Liver (tissue), 9 donors: ENCODE measurements around the gene PBX4. TPM values are rescaled to one million over a fixed set of nuclear protein-coding genes. Genes with fewer than 3 reads are reported as not detected.

Experiments
- DNase-seq: peaks from one replicate; pipeline ENCODE4 v3.0.0-alpha.2; 2017; ENCODE audit warnings: low spot score
- H3K27ac ChIP-seq, 2 donors: one replicate each; pipeline ENCODE4 v1.7.0; 2013; ENCODE audit warnings: inconsistent platforms in 2 of 2, low read length in 2 of 2, control low read depth in 1 of 2, low read depth in 1 of 2, mild to moderate bottlenecking in 1 of 2
- H3K27me3 ChIP-seq, 4 donors: one replicate each; pipeline versions ENCODE4 v1.6.1 to v1.7.0; 2013; ENCODE audit warnings: low read length in 3 of 4, inconsistent platforms in 1 of 4, mild to moderate bottlenecking in 1 of 4, moderate library complexity in 1 of 4; ENCODE audit not compliant: control insufficient read depth in 4 of 4, insufficient read depth in 4 of 4
- H3K36me3 ChIP-seq, 4 donors: one replicate each; pipeline versions ENCODE4 v1.6.1 to v1.7.0; 2013; ENCODE audit warnings: low read length in 3 of 4, mild to moderate bottlenecking in 3 of 4, low read depth in 1 of 4, moderate library complexity in 1 of 4; ENCODE audit not compliant: control insufficient read depth in 4 of 4, insufficient read depth in 3 of 4
- H3K4me1 ChIP-seq, 4 donors: one replicate each; pipeline versions ENCODE4 v1.6.1 to v1.7.0; 2013; ENCODE audit warnings: low read length in 3 of 4, mild to moderate bottlenecking in 3 of 4, moderate library complexity in 1 of 4; ENCODE audit not compliant: control insufficient read depth in 4 of 4, insufficient read depth in 4 of 4
- H3K4me3 ChIP-seq, 3 donors: one replicate each; pipeline versions ENCODE4 v1.6.1 to v1.7.0; 2013; ENCODE audit warnings: low read length in 3 of 3, control low read depth in 1 of 3, low read depth in 1 of 3, mild to moderate bottlenecking in 1 of 3
- H3K9ac ChIP-seq, 2 donors: one replicate each; pipeline ENCODE4 v1.7.0; 2013; ENCODE audit warnings: low read length in 2 of 2, mild to moderate bottlenecking in 2 of 2, moderate library complexity in 2 of 2, control low read depth in 1 of 2, low read depth in 1 of 2
- H3K9me3 ChIP-seq, 4 donors: one replicate each; pipeline versions ENCODE4 v1.6.1 to v1.7.0; 2013; ENCODE audit warnings: low read length in 3 of 4; ENCODE audit not compliant: control insufficient read depth in 4 of 4
- ATF3 ChIP-seq: IDR thresholded peaks from 2 replicates; pipeline ENCODE4 v1.6.1; 2016; ENCODE audit warnings: antibody characterized with exemption
- CTCF ChIP-seq: fragments of 150-350 bp; IDR thresholded peaks from 2 replicates; pipeline ENCODE4 v1.5.1; 2017; ENCODE audit warnings: improper control_type of control experiment, low read depth, low read length; ENCODE audit not compliant: missing input control
- EGR1 ChIP-seq, 2 donors: IDR thresholded peaks; 2 replicates each; pipeline ENCODE4 v1.6.1; 2016 to 2018; ENCODE audit warnings: antibody characterized with exemption in 2 of 2, low read depth in 2 of 2
- FOXA1 ChIP-seq: IDR thresholded peaks from 2 replicates; pipeline ENCODE4 v1.6.1; 2016; ENCODE audit warnings: antibody characterized with exemption
- FOXA2 ChIP-seq: IDR thresholded peaks from 2 replicates; pipeline ENCODE4 v1.6.1; 2016; ENCODE audit warnings: antibody characterized with exemption
- GABPA ChIP-seq, 2 donors: IDR thresholded peaks in 1 of 2; conservative IDR thresholded peaks in 1 of 2; 2 replicates each; pipeline ENCODE4 v1.6.1; 2016; ENCODE audit warnings: antibody characterized with exemption in 2 of 2, mild to moderate bottlenecking in 1 of 2, moderate library complexity in 1 of 2
- HNF4A ChIP-seq, 2 donors: conservative IDR thresholded peaks; 2 replicates each; pipeline ENCODE4 v1.6.1; 2016; ENCODE audit warnings: antibody characterized with exemption in 2 of 2, mild to moderate bottlenecking in 2 of 2
- HNF4G ChIP-seq: IDR thresholded peaks from 2 replicates; pipeline ENCODE4 v1.6.1; 2016; ENCODE audit warnings: antibody characterized with exemption
- JUND ChIP-seq, 2 donors: IDR thresholded peaks; 2 replicates each; pipeline ENCODE4 v1.6.1; 2016; ENCODE audit warnings: antibody characterized with exemption in 2 of 2
- MAX ChIP-seq: IDR thresholded peaks from 2 replicates; pipeline ENCODE4 v1.6.1; 2016; ENCODE audit warnings: antibody characterized with exemption
- NR2F2 ChIP-seq: IDR thresholded peaks from 2 replicates; pipeline ENCODE4 v1.6.1; 2016; ENCODE audit warnings: antibody characterized with exemption
- RAD21 ChIP-seq, 2 donors: IDR thresholded peaks; 2 replicates each; pipeline ENCODE4 v1.6.1; 2016; ENCODE audit warnings: antibody characterized with exemption in 2 of 2, mild to moderate bottlenecking in 2 of 2
- REST ChIP-seq: IDR thresholded peaks from 2 replicates; pipeline ENCODE4 v1.6.1; 2016; ENCODE audit warnings: antibody characterized with exemption, mild to moderate bottlenecking
- RXRA ChIP-seq, 2 donors: IDR thresholded peaks; 2 replicates each; pipeline ENCODE4 v1.6.1; 2017 to 2018; ENCODE audit warnings: antibody characterized with exemption in 2 of 2, mild to moderate bottlenecking in 1 of 2
- SP1 ChIP-seq: IDR thresholded peaks from 2 replicates; pipeline ENCODE4 v1.6.1; 2018; ENCODE audit warnings: antibody characterized with exemption, mild to moderate bottlenecking
- TAF1 ChIP-seq: conservative IDR thresholded peaks from 2 replicates; pipeline ENCODE4 v1.6.1; 2016; ENCODE audit warnings: antibody characterized with exemption, mild to moderate bottlenecking
- YY1 ChIP-seq: IDR thresholded peaks from 2 replicates; pipeline ENCODE4 v1.6.1; 2016; ENCODE audit warnings: antibody characterized with exemption, mild to moderate bottlenecking
- ZBTB33 ChIP-seq: IDR thresholded peaks from 2 replicates; pipeline ENCODE4 v1.6.1; 2016; ENCODE audit warnings: antibody characterized with exemption
- WGBS: extraction: QIAGEN DNeasy Blood & Tissue Kit; methylation state at CpG from one replicate; pipeline ENCODE4 v1.1.7; 2013; 5-methylcytosine and 5-hydroxymethylcytosine counted together
- polyA plus RNA-seq, 2 donors: library from polyadenylated mRNA; stranded (reverse) in 1 of 2; unstranded in 1 of 2; fragments of 200-250 nt in 1 of 2; fragments of >200 nt in 1 of 2; fragmentation: Nextera tagmentation in 1 of 2; extraction: Ambion mirVana in 1 of 2; gene quantifications; one replicate each; pipeline versions ENCODE4 v1.2.1 to v1.2.3, GENCODE V29; 2013 to 2015
- total RNA-seq, 2 donors: library from RNA; depleted of rRNA; stranded (reverse); fragments of >200 nt; gene quantifications; one replicate each; pipeline ENCODE4 v1.2.3, GENCODE V29; 2014
- donor health status: healthy.
- donor health status: healthy.
- donor health status: healthy.
- donor health status: healthy.
- donor health status: healthy.

PBX4 gene
- total and polyA plus RNA-seq, 4 donors: 0.19 to 0.59 (median 0.21) TPM; not detected in 1

GRCh38 chr19:19525611-19526380, 92.7 kb downstream of the PBX4 start:
- Histone ChIP-seq H3K4me3 (no peak overlapping the region), H3K27ac (no peak overlapping the region), H3K27me3 (no peaks in the 10 kb centered on the region), H3K9me3 (no peaks in the 10 kb centered on the region), H3K4me1 (no peaks in the 10 kb centered on the region), H3K9ac (no peak overlapping the region), H3K36me3 (peaks cover 2 to 10% (median 6%) of the 10 kb centered on the region in 4 donors)
- 96% methylated on average over 23 of the region's 23 CpGs for WGBS
- TF ChIP-seq HNF4A (conservative IDR thresholded peaks at IDR 0.05) (no peak), JUND (IDR thresholded peaks at IDR 0.05) (no peak), YY1 (no peak), EGR1 (IDR thresholded peaks at IDR 0.05; ENCODE audit: low read depth in 2 of 2) (no peak), ZBTB33 (no peak), TAF1 (no peak), ATF3 (no peak), FOXA2 (no peak), FOXA1 (no peak), RXRA (IDR thresholded peaks at IDR 0.05) (no peak), NR2F2 (no peak), HNF4G (no peak), GABPA (IDR thresholded peaks at IDR 0.05 in 1 of 2, conservative IDR thresholded peaks at IDR 0.05 in 1 of 2) (no peak), SP1 (no peak), REST (no peak), MAX (no peak), CTCF (no peak), RAD21 (IDR thresholded peaks at IDR 0.05) (no peak)
- no peak for DNase-seq
